Stimulated activated naive CD8-positive, alpha-beta T cell treated with anti-CD3 and anti-CD28 coated beads, Interleukin-15, Interleukin-2, amounts not matched to agents 100 ng/mL and 50 ng/mL, for 24 hours (primary cell): Measurements from ENCODE around the gene SLC10A2.
"Not testable (repeated sequence)": the region's sequence is repeated elsewhere in the genome, so short reads cannot be mapped to it uniquely, and the experiment has no call there.

Experiments used
- H3K27ac Mint-ChIP-seq: one replicate; pipeline ENCODE4 v1.8.0; 2021; ENCODE audit warnings: mild to moderate bottlenecking, mixed read lengths
- H3K27me3 Mint-ChIP-seq: one replicate; pipeline ENCODE4 v1.8.0; 2021; ENCODE audit warnings: mixed read lengths
- H3K36me3 Mint-ChIP-seq: one replicate; pipeline ENCODE4 v1.8.0; 2021; ENCODE audit warnings: low read depth, mixed read lengths
- H3K4me1 Mint-ChIP-seq: one replicate; pipeline ENCODE4 v1.8.0; 2021; ENCODE audit warnings: low read depth, mixed read lengths
- H3K4me3 Mint-ChIP-seq: one replicate; pipeline ENCODE4 v1.8.0; 2021; ENCODE audit warnings: mild to moderate bottlenecking, mixed read lengths
- H3K9me3 Mint-ChIP-seq: one replicate; pipeline ENCODE4 v1.8.0; 2021; ENCODE audit warnings: mixed read lengths

The SLC10A2 gene

GRCh38 chr13:103066079-103066780 is at the start of gene SLC10A2:
Gene SLC10A2 (minus strand): TSS chr13:103066417. CDS start chr13:103066249, 168 bp downstream.
- Mint-ChIP-seq H3K4me3 (no peak within 1 kb of the TSS), H3K36me3 (no peaks in the 10 kb centered on the region), H3K9me3 (no peaks in the 10 kb centered on the region), H3K27ac (no peak within 1 kb of the TSS), H3K4me1 (no peaks in the 10 kb centered on the region), H3K27me3 (no peaks in the 10 kb centered on the region)

- Mint-ChIP-seq H3K4me3 (no peak overlapping the region), H3K4me1 (no peaks in the 10 kb centered on the region), H3K9me3 (no peaks in the 10 kb centered on the region), H3K27me3 (no peaks in the 10 kb centered on the region), H3K27ac (no peak overlapping the region), H3K36me3 (no peaks in the 10 kb centered on the region)
Observed at GRCh38 chr13:103107580-103107979, 41.4 kb upstream of the SLC10A2 start.

- no peaks in the 10 kb centered on the region for H3K9me3 Mint-ChIP-seq
- H3K27ac Mint-ChIP-seq, result no peak overlapping the region
- no peak overlapping the region for H3K4me3 Mint-ChIP-seq
- H3K27me3 Mint-ChIP-seq, result no peaks in the 10 kb centered on the region
- H3K36me3 Mint-ChIP-seq, result no peaks in the 10 kb centered on the region
- no peaks in the 10 kb centered on the region for H3K4me1 Mint-ChIP-seq
Observed at GRCh38 chr13:103104340-103104739, 38.1 kb upstream of the SLC10A2 start.

GRCh38 chr13:103103456-103103855 is 37.2 kb upstream of the SLC10A2 start:
- H3K27me3 Mint-ChIP-seq, H3K4me1 Mint-ChIP-seq, H3K4me3 Mint-ChIP-seq, H3K27ac Mint-ChIP-seq, H3K9me3 Mint-ChIP-seq, H3K36me3 Mint-ChIP-seq: not testable (repeated sequence)

GRCh38 chr13:103102482-103102881 is 36.3 kb upstream of the SLC10A2 start:
- Mint-ChIP-seq H3K4me3 (no peak overlapping the region), H3K36me3 (no peaks in the 10 kb centered on the region), H3K9me3 (no peaks in the 10 kb centered on the region)

GRCh38 chr13:103101901-103102300 is 35.7 kb upstream of the SLC10A2 start:
- H3K27me3 Mint-ChIP-seq, result no peaks in the 10 kb centered on the region
- no peaks in the 10 kb centered on the region for H3K36me3 Mint-ChIP-seq
- H3K27ac Mint-ChIP-seq, result no peak overlapping the region
- no peaks in the 10 kb centered on the region for H3K4me1 Mint-ChIP-seq
- no peak overlapping the region for H3K4me3 Mint-ChIP-seq
- H3K9me3 Mint-ChIP-seq, result no peaks in the 10 kb centered on the region

More at GRCh38 chr13:103102482-103102881, 36.3 kb upstream of the SLC10A2 start:
- Mint-ChIP-seq H3K27ac (no peak overlapping the region), H3K27me3 (no peaks in the 10 kb centered on the region), H3K4me1 (no peaks in the 10 kb centered on the region)

- H3K9me3 Mint-ChIP-seq, result no peaks in the 10 kb centered on the region
- no peak overlapping the region for H3K4me3 Mint-ChIP-seq
- no peaks in the 10 kb centered on the region for H3K27me3 Mint-ChIP-seq
- no peaks in the 10 kb centered on the region for H3K36me3 Mint-ChIP-seq
- no peaks in the 10 kb centered on the region for H3K4me1 Mint-ChIP-seq
- H3K27ac Mint-ChIP-seq, result no peak overlapping the region
Observed at GRCh38 chr13:103101500-103101899, 35.3 kb upstream of the SLC10A2 start.

GRCh38 chr13:103100830-103101229 is 34.6 kb upstream of the SLC10A2 start:
- Mint-ChIP-seq H3K27me3 (no peaks in the 10 kb centered on the region), H3K27ac (no peak overlapping the region), H3K9me3 (no peaks in the 10 kb centered on the region), H3K4me3 (no peak overlapping the region), H3K4me1 (no peaks in the 10 kb centered on the region), H3K36me3 (no peaks in the 10 kb centered on the region)

- H3K27ac Mint-ChIP-seq, result no peak overlapping the region
- no peaks in the 10 kb centered on the region for H3K36me3 Mint-ChIP-seq
- H3K9me3 Mint-ChIP-seq, result peaks cover under 1% of the 10 kb centered on the region
- no peaks in the 10 kb centered on the region for H3K4me1 Mint-ChIP-seq
- H3K27me3 Mint-ChIP-seq, result no peaks in the 10 kb centered on the region
- H3K4me3 Mint-ChIP-seq, result no peak overlapping the region
Observed at GRCh38 chr13:103099722-103100293, 33.6 kb upstream of the SLC10A2 start.

GRCh38 chr13:103098535-103098934 is 32.3 kb upstream of the SLC10A2 start:
- H3K27ac Mint-ChIP-seq, result no peak overlapping the region

GRCh38 chr13:103097366-103097928 is 31.2 kb upstream of the SLC10A2 start:
- H3K4me3 Mint-ChIP-seq, result no peak overlapping the region
- H3K9me3 Mint-ChIP-seq, result peaks cover 17% of the 10 kb centered on the region
- no peak overlapping the region for H3K27ac Mint-ChIP-seq
- H3K36me3 Mint-ChIP-seq, result no peaks in the 10 kb centered on the region
- H3K27me3 Mint-ChIP-seq, result no peaks in the 10 kb centered on the region
- no peaks in the 10 kb centered on the region for H3K4me1 Mint-ChIP-seq

More at GRCh38 chr13:103098535-103098934, 32.3 kb upstream of the SLC10A2 start:
- Mint-ChIP-seq H3K4me1 (no peaks in the 10 kb centered on the region), H3K27me3 (no peaks in the 10 kb centered on the region), H3K4me3 (no peak overlapping the region), H3K9me3 (peaks cover 13% of the 10 kb centered on the region), H3K36me3 (no peaks in the 10 kb centered on the region)

GRCh38 chr13:103093649-103094048 is 27.4 kb upstream of the SLC10A2 start:
- H3K27ac Mint-ChIP-seq, H3K36me3 Mint-ChIP-seq, H3K4me3 Mint-ChIP-seq, H3K4me1 Mint-ChIP-seq, H3K27me3 Mint-ChIP-seq: not testable (repeated sequence)
- H3K9me3 Mint-ChIP-seq, result peaks cover 17% of the 10 kb centered on the region

- Mint-ChIP-seq H3K4me1 (no peaks in the 10 kb centered on the region), H3K4me3 (no peak overlapping the region), H3K27me3 (no peaks in the 10 kb centered on the region), H3K9me3 (peaks cover 4% of the 10 kb centered on the region), H3K27ac (no peak overlapping the region), H3K36me3 (no peaks in the 10 kb centered on the region)
Observed at GRCh38 chr13:103087275-103087674, 21.1 kb upstream of the SLC10A2 start.

GRCh38 chr13:103081435-103081834 is 15.2 kb upstream of the SLC10A2 start:
- no peaks in the 10 kb centered on the region for H3K27me3 Mint-ChIP-seq
- no peak overlapping the region for H3K27ac Mint-ChIP-seq
- no peaks in the 10 kb centered on the region for H3K36me3 Mint-ChIP-seq
- no peak overlapping the region for H3K4me3 Mint-ChIP-seq
- no peaks in the 10 kb centered on the region for H3K4me1 Mint-ChIP-seq
- H3K9me3 Mint-ChIP-seq, result peaks cover 4% of the 10 kb centered on the region

- Mint-ChIP-seq H3K27ac (no peak overlapping the region), H3K9me3 (no peaks in the 10 kb centered on the region), H3K36me3 (no peaks in the 10 kb centered on the region), H3K4me3 (no peak overlapping the region), H3K27me3 (no peaks in the 10 kb centered on the region), H3K4me1 (no peaks in the 10 kb centered on the region)
Observed at GRCh38 chr13:103078158-103078557, 11.9 kb upstream of the SLC10A2 start.
